Glutamatergic neuron (in vitro differentiated cells): ENCODE measurements around the gene NSG1. TPM values are rescaled to one million over a fixed set of nuclear protein-coding genes. Genes with fewer than 3 reads are reported as not detected.
A peak's percentile ranks its signal among the peaks of the same experiment; 100 is the strongest.

Experiments used
- DNase-seq: peaks from one replicate; pipeline ENCODE4 v3.0.0; 2022
- H3K27ac Mint-ChIP-seq: one replicate; pipeline ENCODE4 v1.8.0; 2020; ENCODE audit warnings: mild to moderate bottlenecking, mixed read lengths, inconsistent platforms; ENCODE audit not compliant: unreplicated experiment
- H3K27me3 Mint-ChIP-seq: one replicate; pipeline ENCODE4 v1.8.0; 2020; ENCODE audit warnings: mild to moderate bottlenecking, moderate library complexity, mixed read lengths, inconsistent platforms; ENCODE audit not compliant: unreplicated experiment
- H3K36me3 Mint-ChIP-seq: one replicate; pipeline ENCODE4 v1.8.0; 2020; ENCODE audit warnings: mild to moderate bottlenecking, mixed read lengths, inconsistent platforms; ENCODE audit not compliant: unreplicated experiment
- H3K4me1 Mint-ChIP-seq: one replicate; pipeline ENCODE4 v1.8.0; 2020; ENCODE audit warnings: mild to moderate bottlenecking, low read depth, mixed read lengths, inconsistent platforms; ENCODE audit not compliant: unreplicated experiment
- H3K4me3 Mint-ChIP-seq: one replicate; pipeline ENCODE4 v1.8.0; 2020; ENCODE audit warnings: mild to moderate bottlenecking, mixed read lengths, inconsistent platforms; ENCODE audit not compliant: unreplicated experiment
- H3K9me3 Mint-ChIP-seq: one replicate; pipeline ENCODE4 v1.8.0; 2020; ENCODE audit warnings: mild to moderate bottlenecking, moderate library complexity, mixed read lengths, inconsistent platforms; ENCODE audit not compliant: unreplicated experiment
- CTCF ChIP-seq: fragments of 200-600 bp; sonication (generic); IDR thresholded peaks from one replicate; pipeline ENCODE4 v1.5.0; 2021; ENCODE audit not compliant: partially characterized antibody, unreplicated experiment
- total RNA-seq: library from RNA; stranded (reverse); fragmentation: NEBNext Ultra II Directional; extraction: Animal tissue kit (Norgen Biotek cat#: 25700); gene quantifications from one replicate; pipeline ENCODE4 v1.2.1, GENCODE V29; 2021; ENCODE audit not compliant: unreplicated experiment

NSG1 gene
- total RNA-seq, 1 donor from 2014 or later = 208 TPM

GRCh38 chr4:4383085-4383484 lies 3.8 kb upstream of the NSG1 start:
- no peak for DNase-seq

GRCh38 chr4:4384837-4385236 lies 2.1 kb upstream of the NSG1 start:
- Mint-ChIP-seq H3K9me3 (peaks cover 13% of the 10 kb centered on the region), H3K4me3 (peak overlapping the region; percentile 64), H3K36me3 (no peaks in the 10 kb centered on the region)

More at GRCh38 chr4:4383085-4383484, 3.8 kb upstream of the NSG1 start:
- peaks cover 5% of the 10 kb centered on the region for H3K9me3 Mint-ChIP-seq
- H3K27me3 Mint-ChIP-seq = peaks cover 13% of the 10 kb centered on the region
- TF ChIP-seq CTCF = no peak
- no peaks in the 10 kb centered on the region for H3K36me3 Mint-ChIP-seq
- H3K4me1 Mint-ChIP-seq = peaks cover 11% of the 10 kb centered on the region
- no peak overlapping the region for H3K27ac Mint-ChIP-seq
- H3K4me3 Mint-ChIP-seq = no peak overlapping the region

GRCh38 chr4:4385729-4386295 lies 1.1 kb upstream of the NSG1 start:
- H3K27me3 Mint-ChIP-seq = peaks cover 23% of the 10 kb centered on the region
- peaks cover 13% of the 10 kb centered on the region for H3K9me3 Mint-ChIP-seq
- TF ChIP-seq CTCF = no peak
- no peak for DNase-seq
- no peak overlapping the region for H3K27ac Mint-ChIP-seq
- peaks cover 14% of the 10 kb centered on the region for H3K4me1 Mint-ChIP-seq
- no peaks in the 10 kb centered on the region for H3K36me3 Mint-ChIP-seq
- peak overlapping the region; percentile 89 for H3K4me3 Mint-ChIP-seq

More at GRCh38 chr4:4384837-4385236, 2.1 kb upstream of the NSG1 start:
- Mint-ChIP-seq H3K4me1 (peaks cover 14% of the 10 kb centered on the region), H3K27me3 (peaks cover 21% of the 10 kb centered on the region), H3K27ac (no peak overlapping the region)
- peak; percentile 78 for DNase-seq
- TF ChIP-seq CTCF = peak; percentile 48

- Mint-ChIP-seq H3K4me1 (peaks cover 14% of the 10 kb centered on the region), H3K36me3 (no peaks in the 10 kb centered on the region), H3K27me3 (peaks cover 25% of the 10 kb centered on the region), H3K4me3 (peak overlapping the region; percentile 89), H3K9me3 (peaks cover 15% of the 10 kb centered on the region), H3K27ac (peak overlapping the region; percentile 79)
- peak; percentile 60 for DNase-seq
- TF ChIP-seq CTCF = no peak
Measured at GRCh38 chr4:4386296-4386735, 586 bp upstream of the NSG1 start.

- Mint-ChIP-seq H3K27me3 (peaks cover 28% of the 10 kb centered on the region), H3K4me3 (peak overlapping the region; percentile 86), H3K27ac (peak overlapping the region; percentile 62), H3K4me1 (peaks cover 14% of the 10 kb centered on the region), H3K36me3 (no peaks in the 10 kb centered on the region), H3K9me3 (peaks cover 17% of the 10 kb centered on the region)
- peak; percentile 52 for DNase-seq
- no peak for TF ChIP-seq CTCF
Measured at GRCh38 chr4:4387531-4388310, 819 bp downstream of the NSG1 start.
